ENCODE data around the gene SUSD5. TPM values are rescaled to one million over a fixed set of nuclear protein-coding genes. Genes with fewer than 3 reads are reported as not detected.
"Not testable (repeated sequence)": the region's sequence is repeated elsewhere in the genome, so short reads cannot be mapped to it uniquely, and the experiment has no call there.

SUSD5 gene
- total RNA-seq, 1 donor from 2014 or later, result 15.8 TPM

DNA sequence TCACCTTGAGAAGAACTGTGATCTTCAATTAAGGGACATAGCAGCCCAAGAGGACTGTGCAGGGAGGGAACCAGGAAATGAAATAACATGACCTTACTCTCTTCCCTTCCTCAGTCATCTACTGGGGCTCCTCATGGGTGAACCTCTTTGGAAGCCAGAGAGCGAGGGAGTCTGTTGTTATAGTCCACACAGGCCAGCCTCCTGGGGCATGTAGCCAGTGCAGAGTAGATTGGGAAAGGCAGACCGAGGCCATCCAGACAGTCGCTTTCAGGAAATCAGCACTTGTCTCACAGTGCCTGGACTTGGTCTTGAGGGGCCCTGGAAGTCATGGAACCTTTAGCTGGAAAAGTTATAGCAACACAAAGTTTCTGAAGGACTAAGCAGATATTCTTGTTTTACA, 98.7 kb downstream of the SUSD5 start:
- DNase-seq (ENCODE audit: extremely low read depth, low read depth, low spot score), result no peak

- no peak for DNase-seq (ENCODE audit: extremely low read depth, low read depth, low spot score)
These were observed 101.1 kb downstream of the SUSD5 start for GRCh38 chr3:33117461-33117860.

DNA sequence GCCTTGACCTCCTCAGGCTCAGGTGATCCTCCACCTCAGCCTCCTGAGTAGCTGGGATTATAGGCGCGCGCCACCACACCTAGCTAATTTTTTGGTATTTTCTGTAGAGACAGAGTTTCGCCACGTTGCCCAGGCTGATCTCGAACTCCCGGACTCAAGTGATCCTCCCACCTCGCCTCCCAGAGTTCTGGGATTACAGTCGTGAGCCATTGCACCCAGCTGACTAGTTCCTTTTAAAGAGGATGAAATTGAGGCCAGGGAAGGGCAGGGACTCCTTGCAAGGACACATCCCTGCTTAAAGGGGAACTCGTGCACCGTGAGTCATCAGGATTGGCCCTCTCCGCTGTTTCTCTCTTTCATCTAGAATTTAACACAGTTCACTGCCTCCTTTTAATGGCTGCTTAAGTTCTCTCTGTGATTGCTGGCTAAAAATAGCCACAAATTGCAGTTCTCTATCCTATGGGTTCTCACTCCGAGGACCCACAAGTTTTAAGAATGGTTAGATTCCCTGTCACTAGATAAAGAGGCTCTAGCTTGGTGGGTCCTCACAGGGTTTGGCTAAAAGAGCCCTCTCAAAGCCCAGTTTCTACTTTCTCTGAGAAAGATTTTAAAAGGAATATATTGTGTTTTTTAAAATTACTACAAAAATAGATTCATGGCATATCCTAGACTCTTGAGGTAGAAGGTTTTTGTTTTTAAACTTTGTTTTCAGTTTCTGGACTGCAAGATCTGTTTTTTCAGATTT, 103.4 kb downstream of the SUSD5 start:
- no peak for DNase-seq (ENCODE audit: extremely low read depth, low read depth, low spot score)

- no peak for DNase-seq (ENCODE audit: extremely low read depth, low read depth, low spot score)
These were observed 104.0 kb downstream of the SUSD5 start for GRCh38 chr3:33114622-33115023.

- DNase-seq (ENCODE audit: extremely low read depth, low read depth, low spot score), result no peak
These were observed 104.6 kb downstream of the SUSD5 start, which contains the start of gene CRTAP for GRCh38 chr3:33113772-33114621. TSS of gene CRTAP (plus strand) at chr3:33114014. CDS start at chr3:33114078, 64 bp downstream.

GRCh38 chr3:33111581-33111980, 107.0 kb downstream of the SUSD5 start:
- DNase-seq (ENCODE audit: extremely low read depth, low read depth, low spot score), result no peak

DNA sequence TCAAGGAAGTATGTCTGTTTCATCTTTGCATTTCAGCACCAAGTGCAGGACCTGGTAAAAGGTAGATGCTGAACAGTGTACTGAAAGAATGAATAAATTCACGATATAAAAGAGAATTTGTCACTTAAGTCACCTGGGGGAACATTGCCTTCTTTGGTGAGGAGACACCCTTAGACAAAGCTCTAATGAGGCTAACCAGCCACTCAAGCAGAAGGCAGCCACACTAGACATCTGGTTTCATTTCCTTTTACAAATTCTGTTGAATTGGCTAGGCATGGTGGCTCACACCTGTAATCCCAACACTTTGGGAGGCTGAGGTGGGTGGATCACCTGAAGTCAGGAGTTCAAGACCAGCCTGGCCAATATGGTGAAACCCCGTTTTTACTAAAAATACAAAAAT, 111.8 kb downstream of the SUSD5 start:
- not testable (repeated sequence) for DNase-seq (ENCODE audit: extremely low read depth, low read depth, low spot score)

GRCh38 chr3:33105341-33105948, 113.2 kb downstream of the SUSD5 start:
- DNase-seq (ENCODE audit: extremely low read depth, low read depth, low spot score), result no peak

DNA sequence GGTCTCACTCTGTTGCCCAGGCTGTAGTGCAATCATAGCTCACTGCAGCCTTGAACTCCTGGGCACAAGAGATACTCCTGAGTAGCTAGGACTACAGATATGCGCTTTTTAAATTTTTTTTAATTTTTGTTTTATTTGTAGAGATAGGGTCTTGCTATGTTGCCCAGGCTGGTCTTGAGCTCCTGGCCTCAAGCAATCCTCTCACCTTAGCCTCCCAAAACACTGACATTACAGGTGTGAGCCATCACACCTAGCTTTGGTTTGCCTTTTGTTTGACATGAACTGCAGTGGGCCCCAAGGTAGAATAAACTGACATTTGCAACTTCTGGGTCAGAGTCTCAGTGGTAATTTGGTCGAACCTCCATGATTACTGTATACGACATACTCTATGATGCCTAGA, 113.8 kb downstream of the SUSD5 start:
- no peak for DNase-seq (ENCODE audit: extremely low read depth, low read depth, low spot score)

DNA sequence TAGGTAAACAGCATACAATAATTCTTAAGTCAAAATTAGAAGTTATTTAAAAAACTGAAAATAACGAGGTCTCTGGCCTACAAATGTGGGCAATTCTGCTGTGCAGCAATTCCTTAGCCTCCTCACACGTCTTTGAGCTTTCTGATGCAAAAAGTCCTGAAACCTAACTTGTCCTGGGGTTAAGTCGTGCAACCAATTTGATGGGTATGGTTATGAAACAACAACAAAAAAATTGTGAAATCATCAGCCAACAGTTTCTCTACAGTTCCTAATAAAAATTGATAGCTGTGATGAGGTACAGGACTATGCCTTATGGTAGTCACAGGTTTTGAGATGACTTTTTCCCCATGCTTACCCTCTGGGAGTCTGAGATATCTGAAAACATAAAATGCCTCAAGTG, 115.1 kb downstream of the SUSD5 start:
- no peak for DNase-seq (ENCODE audit: extremely low read depth, low read depth, low spot score)

GRCh38 chr3:33103034-33103433, 115.6 kb downstream of the SUSD5 start:
- no peak for DNase-seq (ENCODE audit: extremely low read depth, low read depth, low spot score)

DNA sequence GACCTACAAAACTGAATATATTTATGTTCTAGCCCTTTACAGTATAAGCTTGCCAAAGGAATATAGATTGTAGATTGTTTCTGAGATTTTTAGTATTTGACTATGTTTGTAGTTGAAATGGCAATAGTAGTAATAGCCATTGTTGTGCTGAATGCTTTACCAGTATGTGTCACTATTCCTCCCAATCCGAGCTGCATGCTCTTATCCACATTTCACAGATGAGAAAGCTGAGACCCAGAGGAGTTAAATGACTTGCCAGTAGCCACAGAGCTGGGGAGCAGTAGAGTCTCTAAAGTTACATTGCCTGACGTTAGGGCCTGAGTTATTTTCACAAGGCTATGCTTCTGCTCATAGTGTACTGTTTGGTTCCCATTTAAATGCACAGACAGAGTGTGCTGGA, 118.4 kb downstream of the SUSD5 start:
- DNase-seq (ENCODE audit: extremely low read depth, low read depth, low spot score), result no peak

Other genes with a start within 250 kb of the SUSD5 start
- gene GLB1, start 121.7 kb downstream of the SUSD5 start, total RNA-seq, result 115 and 131 TPM in 2 replicates
- gene TMPPE, start 121.7 kb downstream of the SUSD5 start, total RNA-seq, result 9.4 and 11.7 TPM in 2 replicates
- gene CRTAP, start 104.8 kb downstream of the SUSD5 start, total RNA-seq, result 171 and 237 TPM in 2 replicates
- gene FBXL2, start 58.6 kb upstream of the SUSD5 start, total RNA-seq, result 20.2 and 31.0 TPM in 2 replicates
- gene UBP1, start 221.6 kb upstream of the SUSD5 start, total RNA-seq, result 54.1 and 75.0 TPM in 2 replicates

Measured in glomerular endothelial cell (primary cell).